ENCODE results near the gene PPP2R2C. TPM values are rescaled to one million over a fixed set of nuclear protein-coding genes. Genes with fewer than 3 reads are reported as not detected.
A peak's percentile ranks its signal among the peaks of the same experiment; 100 is the strongest.

The PPP2R2C gene
- total RNA-seq (1 to 10 TPM in 1 of 2 donors, under 1 TPM in 1; 0.65 to 1.3 TPM), polyA plus RNA-seq (under 1 TPM in 1 of 2 donors, not detected in 1; 0.25 TPM)
- long read RNA-seq, donor 1, partial matches to known transcripts, result 1 of 1 reads
- long read RNA-seq, donor 1, other reads (novel, unspliced or antisense), result 0 of 1 reads
- long read RNA-seq, donor 2, result 0 reads

DNA sequence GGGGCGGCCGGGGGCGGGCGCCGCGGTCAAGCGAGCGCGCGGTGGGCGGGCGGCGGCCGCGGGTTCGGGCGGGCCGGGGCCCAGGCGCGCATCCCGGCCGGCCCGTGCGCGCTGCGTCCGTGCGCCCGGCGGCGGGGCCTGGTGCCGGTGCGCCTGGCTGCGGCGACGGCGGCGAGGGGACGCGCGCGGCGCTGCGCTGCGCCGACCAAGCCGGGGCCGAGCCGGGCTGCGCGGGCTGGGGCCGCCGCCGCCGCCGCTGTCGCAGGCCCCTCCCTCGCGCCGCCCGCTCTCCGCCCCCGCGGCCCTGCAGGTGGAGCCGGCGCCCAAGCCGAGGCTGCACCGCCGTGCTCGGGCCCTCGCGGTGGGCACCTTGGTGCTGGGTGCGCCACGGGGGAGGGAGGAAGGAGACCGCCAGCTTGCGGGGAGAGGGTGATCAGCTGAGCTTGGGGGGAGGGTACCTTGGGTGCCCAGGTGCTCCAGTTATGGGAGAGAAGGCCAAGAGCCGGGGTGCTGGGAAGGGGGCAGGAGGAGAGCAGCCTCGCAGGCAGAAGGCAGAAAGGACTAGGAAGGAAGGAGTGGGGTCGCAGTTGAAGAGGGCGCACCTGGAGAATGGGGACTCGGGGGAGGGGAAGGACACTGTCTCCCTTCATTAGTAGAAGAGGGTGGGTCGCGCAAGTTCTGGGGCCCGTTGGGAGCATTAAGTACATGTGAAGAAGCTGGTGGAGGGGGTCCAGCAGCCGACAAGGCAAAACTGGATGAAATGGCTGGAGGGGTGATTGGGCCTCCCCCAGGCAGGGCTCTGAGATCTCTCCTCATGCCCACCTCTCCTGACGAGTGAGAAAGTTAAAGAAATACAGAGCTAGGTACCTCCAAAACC, at the start of gene PPP2R2C:
Gene PPP2R2C (minus strand): TSS at position 228 of the 877 bp plus-strand sequence. CDS start 385 bp downstream, outside the sequence.
- no peak within 1 kb of the TSS for H3K27ac ChIP-seq (ENCODE audit: low read depth in 1 of 2, low read length in 2 of 2)
- H3K4me1 ChIP-seq (ENCODE audit: control insufficient read depth in 1 of 2, insufficient read depth in 2 of 2, low read length in 2 of 2), result no peaks in the 10 kb centered on the region
- H3K36me3 ChIP-seq (ENCODE audit: control insufficient read depth in 1 of 2, insufficient read depth in 2 of 2, low read length in 1 of 2), result no peaks in the 10 kb centered on the region
- H3K27me3 ChIP-seq (ENCODE audit: control insufficient read depth in 1 of 2, insufficient read depth in 2 of 2, low read length in 1 of 2), result peaks cover 0 to 2% of the 10 kb centered on the region in 2 donors
- ATAC-seq (ENCODE audit: low FRiP score) (no peak), DNase-seq (no peak)
- peaks cover 3% of the 10 kb centered on the region for H3K9me3 ChIP-seq (ENCODE audit: control insufficient read depth, low read length)
- intact Hi-C loops (cut with DNase I), result no loop called here
- peak within 1 kb of the TSS in 1 of 2 donors; percentile 24 for H3K4me3 ChIP-seq (ENCODE audit: low read length in 2 of 2)
- WGBS, 2 donors, result 4 to 26% methylated on average over 13 to 86 of the region's 86 CpGs

DNA sequence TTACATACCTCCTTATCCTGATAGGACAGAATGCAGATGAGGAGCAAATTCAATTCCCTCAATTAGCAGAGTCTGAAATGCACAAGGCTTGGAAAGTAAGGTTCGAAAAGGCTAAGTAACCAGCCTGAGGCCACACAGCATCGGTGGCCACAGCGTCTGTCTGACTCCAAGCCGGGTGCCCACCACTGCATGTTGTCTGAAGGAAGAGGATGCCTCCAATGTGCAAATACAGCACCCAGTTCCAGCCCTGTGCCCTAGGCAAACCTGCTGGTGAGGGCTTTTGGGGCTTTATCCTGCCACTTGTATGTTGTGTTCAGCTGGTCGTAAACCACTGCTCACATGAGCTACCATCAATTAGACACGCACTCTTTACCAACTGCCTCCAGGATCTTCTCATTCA, 48.6 kb upstream of the PPP2R2C start:
- H3K9me3 ChIP-seq (ENCODE audit: control insufficient read depth, low read length), result peaks cover 2% of the 10 kb centered on the region
- intact Hi-C loops (cut with DNase I), result no loop called here
- H3K27me3 ChIP-seq (ENCODE audit: control insufficient read depth in 1 of 2, insufficient read depth in 2 of 2, low read length in 1 of 2), result no peaks in the 10 kb centered on the region
- H3K4me3 ChIP-seq (ENCODE audit: low read length in 2 of 2), result no peak overlapping the region
- 80 to 85% methylated on average over 6 of the region's 6 CpGs for WGBS, 2 donors
- no peaks in the 10 kb centered on the region for H3K4me1 ChIP-seq (ENCODE audit: control insufficient read depth in 1 of 2, insufficient read depth in 2 of 2, low read length in 2 of 2)
- no peak for DNase-seq
- no peak for ATAC-seq (ENCODE audit: low FRiP score)
- no peaks in the 10 kb centered on the region for H3K36me3 ChIP-seq (ENCODE audit: control insufficient read depth in 1 of 2, insufficient read depth in 2 of 2, low read length in 1 of 2)
- H3K27ac ChIP-seq (ENCODE audit: low read depth in 1 of 2, low read length in 2 of 2), result no peak overlapping the region

DNA sequence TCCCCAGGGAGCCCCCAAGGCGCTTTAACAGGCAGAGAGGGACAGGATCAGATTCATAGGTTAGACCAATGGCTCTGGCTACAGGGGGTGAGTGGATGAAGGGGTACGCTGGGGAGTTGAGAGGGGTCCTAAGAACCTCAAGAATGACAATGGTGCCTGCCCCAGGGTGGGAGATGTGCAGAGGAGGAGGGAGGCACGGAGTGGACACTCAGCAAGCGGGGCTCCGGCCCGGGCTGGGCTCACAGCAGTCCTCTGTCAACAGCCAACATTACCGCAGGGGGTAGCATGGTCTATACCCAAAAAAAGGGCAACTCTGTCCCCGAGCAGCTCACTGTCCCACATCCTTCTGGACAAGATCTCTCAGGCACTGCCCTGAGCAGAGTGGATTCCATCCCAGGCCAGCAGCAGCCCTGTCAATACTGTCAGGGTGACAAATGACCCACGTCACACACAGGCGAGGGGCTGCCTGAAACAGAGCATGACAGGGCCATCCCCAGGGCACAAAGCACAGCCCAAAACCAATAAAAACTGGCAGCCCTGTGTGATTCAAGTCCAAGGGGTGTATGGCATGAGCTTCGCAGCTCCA, 47.7 kb upstream of the PPP2R2C start:
- no peak overlapping the region for H3K4me3 ChIP-seq (ENCODE audit: low read length in 2 of 2)
- ATAC-seq (ENCODE audit: low FRiP score) (no peak), DNase-seq (no peak)
- H3K4me1 ChIP-seq (ENCODE audit: control insufficient read depth in 1 of 2, insufficient read depth in 2 of 2, low read length in 2 of 2), result no peaks in the 10 kb centered on the region
- intact Hi-C loops (cut with DNase I), result no loop called here
- H3K9me3 ChIP-seq (ENCODE audit: control insufficient read depth, low read length), result peaks cover 2% of the 10 kb centered on the region
- H3K27me3 ChIP-seq (ENCODE audit: control insufficient read depth in 1 of 2, insufficient read depth in 2 of 2, low read length in 1 of 2), result no peaks in the 10 kb centered on the region
- 66 to 70% methylated on average over 11 of the region's 11 CpGs for WGBS, 2 donors
- H3K36me3 ChIP-seq (ENCODE audit: control insufficient read depth in 1 of 2, insufficient read depth in 2 of 2, low read length in 1 of 2), result no peaks in the 10 kb centered on the region
- H3K27ac ChIP-seq (ENCODE audit: low read depth in 1 of 2, low read length in 2 of 2), result no peak overlapping the region

DNA sequence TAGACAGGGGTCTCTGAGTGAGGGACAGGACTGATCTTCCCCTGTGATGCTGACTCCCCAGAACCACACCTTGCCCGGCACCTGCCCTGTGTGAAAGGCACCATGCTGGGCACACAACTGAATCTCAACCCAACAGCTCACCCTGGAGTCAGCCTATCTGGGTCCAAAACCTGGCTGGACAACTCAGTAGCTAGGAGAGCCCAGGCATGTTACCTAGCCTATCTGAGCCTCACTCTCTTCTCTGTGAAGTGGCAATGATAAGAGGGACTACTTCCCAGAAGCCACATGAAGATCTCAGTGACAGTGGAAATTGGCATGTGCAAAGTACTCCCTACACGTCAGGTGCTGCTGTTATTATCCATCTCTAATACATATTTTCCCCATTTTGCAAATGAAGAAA, 44.8 kb upstream of the PPP2R2C start:
- no peak overlapping the region for H3K27ac ChIP-seq (ENCODE audit: low read depth in 1 of 2, low read length in 2 of 2)
- no peaks in the 10 kb centered on the region for H3K27me3 ChIP-seq (ENCODE audit: control insufficient read depth in 1 of 2, insufficient read depth in 2 of 2, low read length in 1 of 2)
- no peak for ATAC-seq (ENCODE audit: low FRiP score)
- DNase-seq, result no peak
- 82 to 85% methylated on average over 2 of the region's 2 CpGs for WGBS, 2 donors
- peaks cover 2% of the 10 kb centered on the region for H3K9me3 ChIP-seq (ENCODE audit: control insufficient read depth, low read length)
- no peak overlapping the region for H3K4me3 ChIP-seq (ENCODE audit: low read length in 2 of 2)
- H3K36me3 ChIP-seq (ENCODE audit: control insufficient read depth in 1 of 2, insufficient read depth in 2 of 2, low read length in 1 of 2), result no peaks in the 10 kb centered on the region
- intact Hi-C loops (cut with DNase I), result no loop called here
- no peaks in the 10 kb centered on the region for H3K4me1 ChIP-seq (ENCODE audit: control insufficient read depth in 1 of 2, insufficient read depth in 2 of 2, low read length in 2 of 2)

DNA sequence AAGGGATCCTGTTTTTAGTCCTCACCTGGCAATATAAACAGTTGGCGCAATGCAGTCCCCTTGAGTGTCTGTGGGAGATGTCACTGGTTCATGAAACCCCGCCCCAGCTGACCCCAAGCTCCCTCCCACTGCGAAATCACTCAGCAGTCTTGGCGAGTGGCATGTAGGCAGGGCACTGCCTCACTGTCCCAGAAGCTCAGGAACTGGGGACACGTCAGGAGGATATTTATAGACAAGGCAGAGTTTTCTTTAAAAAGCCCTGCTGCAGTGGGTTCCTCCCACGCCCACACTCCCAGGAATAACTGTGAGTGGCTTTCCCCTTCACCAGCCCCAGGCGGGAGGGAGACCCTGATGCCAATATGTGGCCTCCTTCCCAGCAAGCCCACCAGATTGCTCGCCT, 44.3 kb upstream of the PPP2R2C start:
- no peak overlapping the region for H3K4me3 ChIP-seq (ENCODE audit: low read length in 2 of 2)
- DNase-seq (peak in 1 of 2 donors; percentile 56), ATAC-seq (ENCODE audit: low FRiP score) (no peak)
- no peaks in the 10 kb centered on the region for H3K36me3 ChIP-seq (ENCODE audit: control insufficient read depth in 1 of 2, insufficient read depth in 2 of 2, low read length in 1 of 2)
- peaks cover 2% of the 10 kb centered on the region for H3K9me3 ChIP-seq (ENCODE audit: control insufficient read depth, low read length)
- WGBS, 2 donors, result 24 to 28% methylated on average over 8 of the region's 8 CpGs
- H3K27me3 ChIP-seq (ENCODE audit: control insufficient read depth in 1 of 2, insufficient read depth in 2 of 2, low read length in 1 of 2), result no peaks in the 10 kb centered on the region
- intact Hi-C loops (cut with DNase I), result no loop called here
- no peak overlapping the region for H3K27ac ChIP-seq (ENCODE audit: low read depth in 1 of 2, low read length in 2 of 2)
- no peaks in the 10 kb centered on the region for H3K4me1 ChIP-seq (ENCODE audit: control insufficient read depth in 1 of 2, insufficient read depth in 2 of 2, low read length in 2 of 2)

DNA sequence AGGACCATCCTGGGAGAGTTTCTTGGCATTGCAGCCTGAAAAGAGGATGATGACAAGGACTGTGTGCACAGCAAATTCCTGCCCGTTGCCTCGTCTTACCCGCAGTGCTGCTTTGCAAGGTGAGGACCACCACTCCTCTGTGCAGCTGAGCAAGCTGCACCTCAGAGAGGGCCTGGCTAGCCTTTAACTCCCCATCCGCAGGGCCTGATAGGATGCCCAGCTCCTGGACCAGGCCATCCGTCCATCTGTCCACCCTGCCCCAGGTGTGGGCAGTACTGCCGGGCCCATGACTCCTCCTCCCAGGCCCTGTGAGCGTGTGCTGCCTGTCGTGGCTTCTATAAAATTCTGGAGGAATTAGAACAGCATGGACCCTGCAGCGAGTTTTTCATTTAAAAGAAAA, 43.9 kb upstream of the PPP2R2C start:
- H3K9me3 ChIP-seq (ENCODE audit: control insufficient read depth, low read length), result peaks cover 2% of the 10 kb centered on the region
- H3K27ac ChIP-seq (ENCODE audit: low read depth in 1 of 2, low read length in 2 of 2), result no peak overlapping the region
- H3K36me3 ChIP-seq (ENCODE audit: control insufficient read depth in 1 of 2, insufficient read depth in 2 of 2, low read length in 1 of 2), result no peaks in the 10 kb centered on the region
- no peak for DNase-seq
- ATAC-seq (ENCODE audit: low FRiP score), result no peak
- H3K27me3 ChIP-seq (ENCODE audit: control insufficient read depth in 1 of 2, insufficient read depth in 2 of 2, low read length in 1 of 2), result no peaks in the 10 kb centered on the region
- intact Hi-C loops (cut with DNase I), result no loop called here
- 59 to 64% methylated on average over 9 of the region's 9 CpGs for WGBS, 2 donors
- H3K4me3 ChIP-seq (ENCODE audit: low read length in 2 of 2), result no peak overlapping the region
- no peaks in the 10 kb centered on the region for H3K4me1 ChIP-seq (ENCODE audit: control insufficient read depth in 1 of 2, insufficient read depth in 2 of 2, low read length in 2 of 2)

DNA sequence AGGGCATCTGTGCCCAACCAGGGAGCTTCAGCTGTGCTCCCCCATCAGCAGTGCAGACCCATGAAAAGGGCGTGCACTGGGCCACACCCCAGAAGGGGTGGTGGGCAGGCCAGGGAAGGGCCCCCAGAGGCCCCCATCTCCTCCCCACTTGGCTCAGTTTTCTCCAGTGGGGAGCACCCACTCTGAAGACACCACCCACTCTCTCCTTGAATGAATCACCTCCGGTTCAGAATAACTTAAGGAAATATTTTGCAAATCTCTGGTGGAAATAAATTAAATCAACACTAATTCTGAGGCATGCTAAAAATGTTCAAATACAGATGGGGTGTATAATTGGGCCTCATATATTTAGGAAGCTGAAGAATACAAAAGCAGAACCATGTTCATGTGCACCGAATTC, 41.3 kb upstream of the PPP2R2C start:
- ATAC-seq (ENCODE audit: low FRiP score) (no peak), DNase-seq (no peak)
- no peaks in the 10 kb centered on the region for H3K9me3 ChIP-seq (ENCODE audit: control insufficient read depth, low read length)
- H3K27ac ChIP-seq (ENCODE audit: low read depth in 1 of 2, low read length in 2 of 2), result no peak overlapping the region
- no peaks in the 10 kb centered on the region for H3K4me1 ChIP-seq (ENCODE audit: control insufficient read depth in 1 of 2, insufficient read depth in 2 of 2, low read length in 2 of 2)
- H3K4me3 ChIP-seq (ENCODE audit: low read length in 2 of 2), result no peak overlapping the region
- intact Hi-C loops (cut with DNase I), result no loop called here
- H3K27me3 ChIP-seq (ENCODE audit: control insufficient read depth in 1 of 2, insufficient read depth in 2 of 2, low read length in 1 of 2), result no peaks in the 10 kb centered on the region
- WGBS, 2 donors, result 48 to 61% methylated on average over 3 of the region's 3 CpGs
- H3K36me3 ChIP-seq (ENCODE audit: control insufficient read depth in 1 of 2, insufficient read depth in 2 of 2, low read length in 1 of 2), result no peaks in the 10 kb centered on the region

DNA sequence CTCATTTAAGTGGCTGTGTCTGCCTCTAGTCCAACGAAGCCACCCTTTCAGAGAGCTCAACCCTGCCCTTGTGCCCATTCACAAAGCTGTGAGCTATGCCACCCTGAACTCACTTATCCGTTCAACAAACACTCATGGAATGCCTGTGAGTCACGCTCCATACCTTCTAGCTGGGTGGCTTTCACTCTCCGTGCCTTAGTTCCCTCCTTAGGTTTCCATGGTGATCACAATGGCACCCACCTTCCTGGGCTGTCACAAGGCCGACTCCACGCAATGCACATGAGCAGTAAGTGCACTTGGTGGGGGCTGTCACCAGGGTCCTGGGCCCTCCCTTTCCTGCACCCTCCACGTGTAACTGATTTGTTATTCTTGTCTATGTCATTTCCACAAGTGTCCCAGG, 37.2 kb upstream of the PPP2R2C start:
- no peak for ATAC-seq (ENCODE audit: low FRiP score)

More for the DNA sequence above, 37.2 kb upstream of the PPP2R2C start:
- Histone ChIP-seq H3K4me1 (ENCODE audit: control insufficient read depth in 1 of 2, insufficient read depth in 2 of 2, low read length in 2 of 2) (no peaks in the 10 kb centered on the region), H3K27me3 (ENCODE audit: control insufficient read depth in 1 of 2, insufficient read depth in 2 of 2, low read length in 1 of 2) (no peaks in the 10 kb centered on the region), H3K9me3 (ENCODE audit: control insufficient read depth, low read length) (peaks cover 4% of the 10 kb centered on the region), H3K27ac (ENCODE audit: low read depth in 1 of 2, low read length in 2 of 2) (no peak overlapping the region), H3K36me3 (ENCODE audit: control insufficient read depth in 1 of 2, insufficient read depth in 2 of 2, low read length in 1 of 2) (no peaks in the 10 kb centered on the region), H3K4me3 (ENCODE audit: low read length in 2 of 2) (no peak overlapping the region)
- 58 to 65% methylated on average over 7 of the region's 7 CpGs for WGBS, 2 donors
- intact Hi-C loops (cut with DNase I), result no loop called here
- no peak for DNase-seq
